Stimulated activated effector memory CD8-positive, alpha-beta T cell treated with anti-CD3 and anti-CD28 coated beads, Interleukin-12 subunit alpha, Interleukin-12 subunit beta, amount 100 ng/mL, for 72 hours (primary cell): ENCODE results near the gene ADD1.
A peak's percentile ranks its signal among the peaks of the same experiment; 100 is the strongest.

Experiments used
- ATAC-seq: fragments of 150-1000 bp; cut with Tn5 transposase; 2 replicates; pipeline ENCODE4 v1.10.0; 2021
- DNase-seq, 2 donors: peaks; one replicate each; pipeline ENCODE4 v3.0.0; 2021 to 2022; ENCODE audit warnings: low spot score in 2 of 2
- H3K27ac Mint-ChIP-seq: one replicate; pipeline ENCODE4 v1.8.0; 2022; ENCODE audit warnings: mild to moderate bottlenecking, mixed read lengths
- H3K36me3 Mint-ChIP-seq: one replicate; pipeline ENCODE4 v1.8.0; 2022; ENCODE audit warnings: mild to moderate bottlenecking, mixed read lengths
- H3K4me1 Mint-ChIP-seq: one replicate; pipeline ENCODE4 v1.8.0; 2022; ENCODE audit warnings: mixed read lengths
- H3K4me3 Mint-ChIP-seq: one replicate; pipeline ENCODE4 v1.8.0; 2022; ENCODE audit warnings: mild to moderate bottlenecking, mixed read lengths
- H3K9me3 Mint-ChIP-seq: one replicate; pipeline ENCODE4 v1.8.0; 2022; ENCODE audit warnings: mixed read lengths

The ADD1 gene

DNA sequence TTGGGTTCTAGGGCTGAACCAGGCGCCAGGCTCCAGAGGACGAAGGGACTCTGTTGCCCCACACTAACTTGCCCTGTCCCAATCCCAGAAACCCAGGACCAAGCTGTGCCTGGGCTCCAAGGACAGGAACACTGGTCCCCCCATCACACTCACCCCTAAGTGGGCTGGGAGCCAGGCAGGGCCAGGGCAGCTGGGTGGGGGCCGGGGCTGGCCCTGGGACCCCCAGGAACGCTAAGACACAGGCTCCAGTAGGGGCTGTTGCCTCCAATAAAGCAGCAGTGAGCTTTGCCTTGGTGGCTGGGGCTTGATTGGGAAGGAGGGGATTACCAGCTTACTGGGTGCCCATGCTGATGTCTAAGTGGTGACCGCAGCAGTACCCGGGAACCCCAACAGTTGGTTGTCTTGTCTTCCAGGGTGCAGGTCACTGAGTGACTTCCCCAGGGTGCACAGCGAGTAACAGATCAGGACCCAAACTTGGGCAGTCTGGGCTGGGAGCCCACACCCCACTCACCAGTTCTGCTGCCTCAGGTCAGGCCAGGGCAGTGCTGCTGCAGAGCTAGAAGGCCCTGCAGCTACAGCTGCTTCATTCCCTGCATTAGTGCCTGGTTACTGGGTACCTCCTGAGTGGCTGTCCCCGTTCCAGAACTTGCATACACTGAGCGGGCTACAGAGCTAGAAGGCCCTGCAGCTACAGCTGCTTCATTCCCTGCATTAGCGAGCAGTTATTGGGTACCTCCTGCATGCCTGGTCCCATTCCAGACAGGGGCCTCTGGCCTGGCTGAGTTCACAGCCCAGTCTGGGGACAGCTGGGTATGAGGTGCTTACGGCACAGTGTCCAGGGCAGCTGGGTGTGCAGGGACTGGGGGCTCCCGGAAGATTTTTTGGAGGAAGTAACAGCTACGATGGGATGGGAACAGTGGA lies 9.4 kb upstream of the ADD1 start:
- Mint-ChIP-seq H3K4me1 (peaks cover 57% of the 10 kb centered on the region), H3K4me3 (peak overlapping the region; percentile 53), H3K36me3 (peaks cover 81% of the 10 kb centered on the region), H3K27ac (peak overlapping the region; percentile 93), H3K9me3 (no peaks in the 10 kb centered on the region)
- DNase-seq, result no peak
- peak; percentile 8 for ATAC-seq

DNA sequence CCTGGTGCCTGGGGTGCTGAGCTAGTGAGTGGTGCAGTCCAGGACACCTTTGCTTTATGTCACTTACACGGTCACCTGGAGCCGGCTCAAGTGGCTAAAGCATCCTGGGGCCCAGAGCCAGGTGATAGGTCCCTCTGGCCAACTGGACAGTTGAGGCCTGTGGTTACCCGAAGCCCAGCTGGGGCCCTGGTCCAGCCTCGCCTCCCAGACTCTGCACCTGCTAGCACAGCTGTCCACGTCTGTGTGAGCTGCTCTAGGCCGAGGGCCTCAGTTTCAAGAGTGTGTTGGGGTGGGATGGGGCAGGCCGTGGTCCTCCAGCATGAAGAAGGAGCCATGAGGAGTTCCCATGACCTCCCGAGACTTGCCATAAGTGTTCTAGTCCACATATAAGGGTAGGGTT lies 7.7 kb upstream of the ADD1 start:
- no peak for ATAC-seq
- Mint-ChIP-seq H3K36me3 (peaks cover 65% of the 10 kb centered on the region), H3K4me3 (peak overlapping the region; percentile 53), H3K27ac (peak overlapping the region; percentile 93), H3K4me1 (peaks cover 64% of the 10 kb centered on the region), H3K9me3 (no peaks in the 10 kb centered on the region)
- no peak for DNase-seq

DNA sequence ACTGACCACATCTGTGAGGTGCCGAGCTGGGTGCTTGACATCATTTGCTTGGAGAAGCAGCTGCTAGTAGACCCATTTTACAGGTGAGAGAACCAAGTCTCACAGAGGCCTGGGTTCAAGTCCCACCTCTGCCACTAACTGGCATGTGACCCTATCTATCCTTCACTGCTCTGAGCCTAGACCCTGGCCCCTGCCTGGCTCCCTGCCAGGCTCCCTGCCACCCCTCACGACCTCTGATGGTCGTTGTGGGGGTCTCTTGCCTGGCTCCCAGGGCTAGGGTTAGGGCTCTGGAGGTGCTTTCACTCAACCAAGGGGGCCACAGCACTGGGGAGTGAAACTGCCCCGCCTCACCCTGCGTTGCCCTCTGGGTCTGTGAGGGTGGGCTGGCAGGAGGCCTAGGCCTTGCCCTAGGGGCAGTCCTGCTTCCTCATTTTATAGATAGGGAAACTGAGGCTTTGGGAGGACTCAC lies 7.2 kb upstream of the ADD1 start:
- Mint-ChIP-seq H3K9me3 (no peaks in the 10 kb centered on the region), H3K4me3 (no peak overlapping the region), H3K36me3 (peaks cover 60% of the 10 kb centered on the region), H3K4me1 (peaks cover 64% of the 10 kb centered on the region), H3K27ac (peak overlapping the region; percentile 93)
- no peak for DNase-seq
- no peak for ATAC-seq

DNA sequence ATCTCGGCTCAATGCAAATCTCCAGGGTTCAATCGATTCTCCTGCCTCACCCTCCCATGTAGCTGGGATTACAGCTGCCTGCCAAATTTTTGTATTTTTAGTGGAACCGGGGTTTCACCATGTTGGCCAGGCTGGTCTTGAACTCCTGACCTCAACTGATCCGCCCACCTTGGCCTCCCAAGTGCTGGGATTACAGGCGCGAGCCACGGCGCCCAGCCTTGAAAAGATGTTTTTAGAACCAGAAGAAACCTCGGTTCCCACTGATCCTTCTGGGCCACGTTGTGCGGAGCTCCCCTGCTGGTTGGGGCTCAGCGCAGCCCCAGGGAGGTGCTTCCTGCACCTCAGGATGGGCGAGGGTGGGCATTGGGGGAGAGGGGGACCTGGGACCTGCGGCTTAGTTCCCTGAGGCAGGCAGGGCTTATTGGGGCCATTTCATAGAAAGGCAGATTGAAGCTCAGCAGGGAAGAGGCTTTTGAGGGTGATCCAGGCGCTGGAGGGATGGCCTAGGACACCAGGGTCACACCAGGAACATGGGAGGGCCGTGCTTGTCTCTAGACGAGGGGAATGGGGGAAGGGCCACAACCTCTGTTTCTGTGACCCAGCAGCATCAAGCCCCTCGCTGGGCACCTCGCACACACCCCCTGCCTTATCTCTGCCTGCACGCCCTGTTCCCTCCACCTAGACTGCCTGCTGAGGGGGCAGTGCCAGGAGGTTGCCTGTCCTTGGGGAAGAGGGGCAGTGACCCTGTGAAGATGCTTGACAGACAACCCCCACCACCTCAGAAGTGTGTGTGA lies 6.3 kb upstream of the ADD1 start:
- Mint-ChIP-seq H3K36me3 (peaks cover 62% of the 10 kb centered on the region), H3K27ac (peak overlapping the region; percentile 93), H3K4me3 (peak overlapping the region; percentile 63), H3K4me1 (peaks cover 64% of the 10 kb centered on the region), H3K9me3 (no peaks in the 10 kb centered on the region)
- DNase-seq (no peak), ATAC-seq (no peak)

DNA sequence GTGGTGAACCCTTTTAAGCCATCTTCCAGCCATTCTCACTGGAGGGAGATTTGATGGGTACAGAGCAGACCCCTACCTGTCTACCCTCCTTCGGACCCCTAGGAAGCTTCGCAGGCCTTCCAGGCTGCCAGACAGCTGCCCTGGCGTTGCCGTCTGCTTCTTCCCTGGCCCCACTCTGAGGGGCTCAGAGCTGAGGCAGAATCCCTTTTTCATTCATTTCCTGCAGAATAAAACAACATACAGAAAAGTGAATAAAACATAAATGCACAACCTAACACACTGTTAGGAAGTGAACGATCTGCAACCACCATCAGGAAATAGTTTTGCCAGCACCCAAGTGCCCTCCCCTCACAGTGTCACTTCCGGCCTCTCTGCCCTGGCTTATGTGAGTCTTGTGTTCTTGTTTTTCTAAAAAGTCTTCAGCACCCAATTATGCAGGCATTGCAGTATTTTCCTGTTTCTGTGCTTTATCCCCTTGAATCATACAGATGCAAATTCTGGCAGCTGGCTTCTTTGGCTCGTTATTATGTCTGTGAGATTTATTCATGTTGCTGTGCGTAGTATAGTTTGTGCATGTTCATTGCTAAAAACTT lies 5.6 kb upstream of the ADD1 start:
- Mint-ChIP-seq H3K27ac (peak overlapping the region; percentile 93), H3K9me3 (no peaks in the 10 kb centered on the region), H3K36me3 (peaks cover 58% of the 10 kb centered on the region), H3K4me1 (peaks cover 67% of the 10 kb centered on the region), H3K4me3 (peak overlapping the region; percentile 63)
- ATAC-seq (peak; percentile 82), DNase-seq (peak in 1 of 2 donors; percentile 68)

DNA sequence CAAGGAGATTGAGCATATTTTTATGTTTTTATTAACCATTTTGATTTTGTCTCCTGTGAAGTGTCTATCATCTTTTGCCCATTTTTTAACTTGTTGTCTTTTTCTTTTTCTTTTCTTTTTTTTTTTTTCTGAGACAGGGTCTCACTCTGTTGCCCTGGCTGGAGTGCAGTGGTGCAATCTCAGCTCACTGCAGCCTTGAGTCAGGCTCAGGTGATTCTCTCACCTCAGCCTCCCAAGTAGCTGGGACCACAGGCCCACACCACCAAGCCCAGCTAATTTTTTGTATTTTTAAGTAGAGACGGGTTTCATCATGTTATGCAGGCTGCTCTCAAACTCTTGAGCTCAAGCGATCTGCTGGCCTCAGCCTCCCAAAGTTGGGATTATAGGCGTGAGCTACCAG lies 4.6 kb upstream of the ADD1 start:
- ATAC-seq (no peak), DNase-seq (no peak)
- H3K9me3 Mint-ChIP-seq, result no peaks in the 10 kb centered on the region
- peak overlapping the region; percentile 63 for H3K4me3 Mint-ChIP-seq
- H3K36me3 Mint-ChIP-seq, result peaks cover 61% of the 10 kb centered on the region
- peaks cover 61% of the 10 kb centered on the region for H3K4me1 Mint-ChIP-seq
- peak overlapping the region; percentile 93 for H3K27ac Mint-ChIP-seq

DNA sequence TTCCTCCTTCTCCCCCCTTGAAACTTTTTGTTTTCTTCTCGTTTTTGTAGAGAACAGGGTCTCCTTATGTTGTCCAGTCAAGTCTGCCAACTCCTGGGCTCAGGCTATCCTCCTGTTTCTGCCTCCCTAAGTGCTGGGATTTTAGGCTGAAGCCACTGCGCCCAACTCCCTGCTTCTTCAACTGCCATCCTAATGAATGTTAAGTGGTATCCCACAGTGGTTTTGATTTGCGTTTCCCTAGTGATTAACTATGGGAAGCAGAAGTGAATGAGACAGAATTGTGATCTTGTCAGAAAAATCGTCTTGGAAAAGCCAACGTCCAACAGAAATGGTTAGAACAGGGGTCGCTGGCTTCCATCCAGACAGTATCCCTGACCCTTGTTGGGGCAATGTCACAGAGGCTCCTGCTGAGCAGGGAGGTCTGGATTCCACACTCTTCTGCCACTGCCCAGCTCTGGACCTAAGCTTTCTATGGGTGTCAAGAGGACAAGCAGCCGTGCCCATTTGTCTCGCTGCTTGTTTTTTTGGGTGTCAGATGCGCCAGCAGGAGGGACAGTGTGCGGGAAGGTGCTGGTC lies 869 bp upstream of the ADD1 start:
- ATAC-seq (no peak), DNase-seq (no peak)
- H3K4me1 Mint-ChIP-seq, result peaks cover 57% of the 10 kb centered on the region
- no peaks in the 10 kb centered on the region for H3K9me3 Mint-ChIP-seq
- peaks cover 48% of the 10 kb centered on the region for H3K36me3 Mint-ChIP-seq
- peak overlapping the region; percentile 88 for H3K27ac Mint-ChIP-seq
- H3K4me3 Mint-ChIP-seq, result peak overlapping the region; percentile 85

DNA sequence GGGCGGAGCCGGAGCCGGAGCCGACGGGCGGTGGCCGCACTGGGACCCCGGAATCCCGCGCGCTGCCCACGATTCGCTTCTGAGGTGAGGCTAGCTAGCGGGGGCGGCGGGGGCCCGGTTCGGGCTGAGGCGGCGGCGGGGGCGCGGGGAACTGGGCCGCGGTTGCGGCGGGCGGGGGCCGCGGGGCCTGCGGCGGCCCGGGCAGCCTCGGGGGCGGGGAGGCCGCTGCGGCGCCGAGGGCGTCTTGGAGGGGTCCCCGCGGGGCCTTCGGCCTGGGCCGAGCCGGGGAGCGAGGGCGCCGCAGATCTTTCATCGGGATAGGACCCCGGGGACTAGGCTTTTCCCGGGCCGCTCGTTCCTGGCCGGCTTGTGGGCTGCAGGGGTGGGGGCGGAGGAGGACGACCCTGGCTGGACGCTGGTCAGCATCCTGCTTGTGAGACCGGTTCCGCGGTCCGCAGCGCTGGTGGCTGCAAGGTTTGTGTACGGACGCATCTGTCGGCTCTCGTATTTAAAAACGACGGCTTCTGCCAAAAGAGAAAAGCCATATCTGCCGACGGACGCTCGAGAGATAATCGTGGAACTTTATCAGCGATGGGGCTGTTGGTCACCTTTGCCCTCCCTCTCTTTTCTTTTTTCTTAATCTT lies 419 bp downstream of the ADD1 start:
- DNase-seq, result peak in 1 of 2 donors; percentile 68

DNA sequence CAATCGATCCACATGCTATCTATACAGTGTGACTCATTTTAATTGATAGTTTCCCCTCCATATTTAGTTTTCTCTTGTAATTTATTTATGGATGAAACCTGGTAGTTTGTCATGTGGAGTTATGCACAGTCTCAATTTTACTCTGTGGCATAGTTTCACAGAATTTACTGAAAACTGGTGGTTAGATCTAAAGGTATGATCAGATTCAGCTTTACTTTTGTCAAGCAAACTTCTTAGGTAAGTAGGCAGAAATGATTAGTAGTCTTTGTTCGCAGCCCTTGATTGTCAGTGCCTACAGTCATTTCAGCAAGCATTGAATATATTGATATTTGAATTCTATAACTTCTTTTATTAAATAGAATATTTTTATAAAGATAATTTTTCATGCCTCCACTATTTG lies 2.5 kb downstream of the ADD1 start:
- Mint-ChIP-seq H3K9me3 (no peaks in the 10 kb centered on the region), H3K27ac (peak overlapping the region; percentile 88), H3K4me1 (peaks cover 63% of the 10 kb centered on the region), H3K36me3 (peaks cover 42% of the 10 kb centered on the region), H3K4me3 (peak overlapping the region; percentile 85)
- ATAC-seq (no peak), DNase-seq (no peak)

More for the DNA sequence above, 419 bp downstream of the ADD1 start:
- Mint-ChIP-seq H3K27ac (peak overlapping the region; percentile 88), H3K9me3 (no peaks in the 10 kb centered on the region), H3K4me1 (peaks cover 53% of the 10 kb centered on the region), H3K36me3 (peaks cover 42% of the 10 kb centered on the region), H3K4me3 (peak overlapping the region; percentile 85)
- ATAC-seq, result no peak

DNA sequence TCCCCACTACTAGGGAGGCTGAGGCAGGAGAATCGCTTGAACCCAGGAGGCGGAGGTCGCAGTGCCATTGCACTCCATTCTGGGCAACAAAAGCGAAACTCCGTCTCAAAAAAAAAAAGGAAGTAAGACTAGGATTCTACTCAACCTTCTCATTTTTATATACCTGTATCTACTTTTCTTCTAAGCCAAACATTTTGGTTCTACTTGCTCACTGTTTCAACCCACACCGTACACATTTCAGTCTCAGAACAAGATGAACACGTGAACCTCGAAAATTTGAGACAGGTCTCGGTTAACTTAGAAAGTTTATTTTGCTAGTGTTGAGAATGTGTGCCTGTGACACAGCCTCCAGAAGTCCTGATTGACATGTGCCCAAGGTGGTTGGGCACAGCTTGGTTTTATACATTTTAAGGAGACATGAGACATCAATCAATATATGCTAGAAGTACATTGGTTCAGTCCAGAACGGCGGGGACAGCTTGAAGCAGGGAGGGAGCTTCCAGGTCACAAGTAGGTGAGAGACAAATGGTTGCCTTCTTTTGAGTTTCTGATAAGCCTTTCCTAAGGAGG lies 3.7 kb downstream of the ADD1 start:
- ATAC-seq, result no peak
- Mint-ChIP-seq H3K9me3 (no peaks in the 10 kb centered on the region), H3K4me1 (peaks cover 74% of the 10 kb centered on the region), H3K27ac (peak overlapping the region; percentile 55), H3K4me3 (peak overlapping the region; percentile 16), H3K36me3 (peaks cover 40% of the 10 kb centered on the region)
- DNase-seq, result no peak

DNA sequence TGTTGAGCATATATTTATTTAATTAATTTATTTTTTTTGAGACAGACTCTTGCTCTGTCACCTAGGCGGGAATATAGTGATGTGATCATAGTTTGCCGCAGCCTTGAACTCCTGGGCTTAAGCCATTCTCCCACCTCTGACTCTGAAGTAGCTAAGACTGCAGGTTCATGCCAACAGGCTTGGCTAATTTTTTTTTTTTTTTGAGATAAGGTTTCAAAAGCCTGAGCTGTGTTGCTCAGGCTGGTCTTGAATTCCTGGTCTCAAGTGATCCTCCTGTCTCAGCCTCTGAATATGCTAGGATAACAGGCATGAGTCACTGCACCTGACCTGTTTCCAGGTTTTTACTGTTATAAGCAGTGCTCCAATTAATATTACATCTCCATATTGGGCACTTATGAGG lies 4.8 kb downstream of the ADD1 start:
- H3K9me3 Mint-ChIP-seq, result no peaks in the 10 kb centered on the region
- DNase-seq (no peak), ATAC-seq (no peak)
- H3K4me1 Mint-ChIP-seq, result peaks cover 69% of the 10 kb centered on the region
- H3K36me3 Mint-ChIP-seq, result peaks cover 43% of the 10 kb centered on the region
- H3K4me3 Mint-ChIP-seq, result no peak overlapping the region
- H3K27ac Mint-ChIP-seq, result no peak overlapping the region

DNA sequence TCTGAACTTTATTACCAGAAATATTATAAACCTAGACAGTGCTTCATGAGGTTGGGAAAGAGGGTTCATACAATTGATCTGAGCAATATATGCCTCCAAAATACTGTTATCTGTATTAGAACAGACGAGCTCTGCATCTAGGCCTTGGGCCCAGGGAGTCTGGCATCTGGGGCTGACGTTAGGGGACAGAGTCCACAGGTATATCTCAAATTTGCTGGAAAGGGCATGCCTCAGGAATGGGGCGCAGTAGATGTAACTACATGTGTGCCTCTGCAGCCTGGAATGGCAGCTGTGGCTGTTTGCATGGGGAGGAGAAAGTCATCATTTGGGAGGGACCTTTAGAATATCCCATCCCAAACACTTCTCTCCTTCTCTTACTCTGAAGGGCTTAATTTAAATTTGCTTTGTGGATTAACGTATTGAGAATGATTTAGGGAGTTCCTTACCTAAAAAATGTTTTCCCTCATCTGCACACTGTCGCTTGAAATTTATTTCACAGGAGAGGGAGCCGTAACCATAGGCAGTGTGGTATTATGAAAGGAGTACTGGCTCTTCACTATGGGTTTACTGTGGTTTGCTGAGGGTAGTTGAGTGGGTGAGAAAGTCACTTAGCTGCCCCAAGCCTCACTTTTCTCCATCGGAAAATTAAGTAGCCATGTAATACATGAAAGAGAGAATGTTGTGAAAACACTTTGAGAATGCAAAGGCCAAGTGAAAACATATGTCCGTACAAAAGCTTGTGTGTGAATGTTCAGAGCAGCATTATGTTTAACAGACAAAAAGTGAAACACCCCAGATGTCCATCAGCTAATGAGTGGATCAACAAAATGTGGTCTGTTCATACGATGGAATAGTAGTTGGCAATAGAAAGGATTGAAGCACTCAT lies 5.9 kb downstream of the ADD1 start:
- DNase-seq (no peak), ATAC-seq (no peak)
- no peak overlapping the region for H3K4me3 Mint-ChIP-seq
- H3K9me3 Mint-ChIP-seq, result no peaks in the 10 kb centered on the region
- peaks cover 43% of the 10 kb centered on the region for H3K36me3 Mint-ChIP-seq
- H3K4me1 Mint-ChIP-seq, result peaks cover 73% of the 10 kb centered on the region
- peak overlapping the region; percentile 48 for H3K27ac Mint-ChIP-seq

DNA sequence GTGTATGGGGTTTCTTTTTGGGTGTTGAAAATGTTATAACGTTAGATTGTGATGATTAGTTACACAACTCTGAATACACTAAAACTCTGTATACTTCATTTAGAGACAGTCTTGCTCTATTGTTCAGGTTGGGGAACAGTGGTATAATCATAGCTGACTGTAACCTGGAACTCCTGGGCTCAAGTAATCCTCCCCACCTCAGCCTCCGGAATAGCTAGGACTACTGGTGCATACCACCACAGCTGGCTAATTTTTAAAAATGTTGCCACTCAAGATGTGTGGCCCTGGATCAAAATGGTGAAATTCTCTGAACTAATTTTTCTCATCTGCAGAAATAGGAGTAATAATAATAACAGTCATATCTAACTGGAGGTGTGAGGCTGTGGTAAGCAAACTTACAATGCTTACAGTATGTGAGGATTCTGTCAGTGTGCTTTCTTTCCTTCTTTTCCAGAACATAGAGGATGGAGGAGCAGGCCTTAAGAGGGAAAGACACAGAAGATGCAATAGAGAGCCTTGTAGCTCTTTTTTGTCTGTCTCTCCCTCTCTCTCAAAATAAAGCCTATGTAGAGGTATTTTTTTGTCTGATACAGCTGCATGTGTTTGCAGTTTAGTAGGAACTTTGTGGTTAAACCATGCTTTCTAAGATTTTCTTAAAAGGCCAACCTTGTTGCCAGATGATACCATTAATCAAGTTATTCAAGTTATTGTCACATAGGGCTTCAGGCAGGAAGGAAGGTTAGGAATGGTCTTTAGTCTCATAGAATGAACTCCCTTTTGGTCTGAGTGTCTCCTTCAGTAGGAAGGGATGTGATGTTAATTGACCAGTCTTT lies 7.5 kb downstream of the ADD1 start:
- H3K4me3 Mint-ChIP-seq, result peak overlapping the region; percentile 53
- H3K27ac Mint-ChIP-seq, result peak overlapping the region; percentile 48
- DNase-seq (no peak), ATAC-seq (peak; percentile 56)
- peaks cover 69% of the 10 kb centered on the region for H3K4me1 Mint-ChIP-seq
- peaks cover 48% of the 10 kb centered on the region for H3K36me3 Mint-ChIP-seq
- H3K9me3 Mint-ChIP-seq, result no peaks in the 10 kb centered on the region
